Loucy (cell line): ENCODE results near the gene EPB41L2.

ENCODE experiments used
- H2AFZ ChIP-seq: fragments of 200-600 bp; sonication (generic); 2 replicates; pipeline ENCODE4 v1.6.0; 2016; ENCODE audit warnings: antibody characterized with exemption, mild to moderate bottlenecking, low read length, moderate library complexity
- H3F3A ChIP-seq: fragments of 200-600 bp; 2 replicates; pipeline ENCODE4 v1.6.0; 2016; ENCODE audit warnings: antibody characterized with exemption, low read depth, mild to moderate bottlenecking
- H3K27me3 ChIP-seq: fragments of 200-600 bp; sonication (generic); 2 replicates; pipeline ENCODE4 v1.6.1; 2014; ENCODE audit warnings: low read length, mild to moderate bottlenecking; ENCODE audit not compliant: insufficient read depth, poor library complexity, severe bottlenecking
- H3K36me3 ChIP-seq: fragments of 200-600 bp; sonication (generic); 2 replicates; pipeline ENCODE4 v1.6.1; 2016; ENCODE audit warnings: low read length; ENCODE audit not compliant: insufficient read depth
- H3K4me1 ChIP-seq: fragments of 200-600 bp; sonication (generic); 2 replicates; pipeline ENCODE4 v1.5.1; 2014; ENCODE audit warnings: low read length, mild to moderate bottlenecking; ENCODE audit not compliant: insufficient read depth, poor library complexity, severe bottlenecking
- H3K4me2 ChIP-seq: fragments of 200-600 bp; sonication (generic); 2 replicates; pipeline ENCODE4 v1.6.0; 2014; ENCODE audit warnings: antibody characterized with exemption, low read length, low read depth, mild to moderate bottlenecking; ENCODE audit not compliant: poor library complexity, severe bottlenecking
- H3K4me3 ChIP-seq: fragments of 200-600 bp; sonication (generic); 2 replicates; pipeline ENCODE4 v1.5.1; 2014; ENCODE audit warnings: low read length, mild to moderate bottlenecking, mixed read lengths; ENCODE audit not compliant: poor library complexity, severe bottlenecking
- H3K79me2 ChIP-seq: fragments of 200-600 bp; sonication (generic); 2 replicates; pipeline ENCODE4 v1.6.1; 2014; ENCODE audit warnings: low read length; ENCODE audit not compliant: insufficient read depth
- H3K9ac ChIP-seq: fragments of 200-600 bp; sonication (generic); 2 replicates; pipeline ENCODE4 v1.6.0; 2014; ENCODE audit warnings: mild to moderate bottlenecking, low read depth, low read length, moderate library complexity; ENCODE audit not compliant: poor library complexity, severe bottlenecking
- H3K9me2 ChIP-seq: fragments of 200-600 bp; sonication (generic); replicated peaks from 2 replicates; pipeline ENCODE4 v1.6.1; 2016; ENCODE audit warnings: low read depth, low read length, mixed read lengths
- H3K9me3 ChIP-seq: fragments of 200-600 bp; sonication (generic); 2 replicates; pipeline ENCODE4 v1.6.1; 2014; ENCODE audit warnings: mild to moderate bottlenecking, antibody characterized with exemption, low read length, low read depth; ENCODE audit not compliant: insufficient read depth
- H4K20me1 ChIP-seq: fragments of 200-600 bp; sonication (generic); 2 replicates; pipeline ENCODE4 v1.6.0; 2014; ENCODE audit warnings: antibody characterized with exemption, low read length, mild to moderate bottlenecking; ENCODE audit not compliant: insufficient read depth, poor library complexity, severe bottlenecking
- CTCF ChIP-seq: fragments of 200-600 bp; sonication (generic); conservative IDR thresholded peaks from 2 replicates; pipeline ENCODE4 v1.5.1; 2014; ENCODE audit warnings: mild to moderate bottlenecking, antibody characterized with exemption, low read length
- EZH2phosphoT487 ChIP-seq: fragments of 200-600 bp; IDR thresholded peaks from 2 replicates; pipeline ENCODE4 v1.6.1; 2018; ENCODE audit warnings: antibody characterized with exemption, mild to moderate bottlenecking, moderate library complexity, borderline replicate concordance

The EPB41L2 gene

GRCh38 chr6:131061751-131062119 lies 1.3 kb downstream of the EPB41L2 start:
- H3K4me1 ChIP-seq, result peaks cover 39% of the 10 kb centered on the region
- H3K9me3 ChIP-seq, result no peaks in the 10 kb centered on the region
- no peaks in the 10 kb centered on the region for H3K27me3 ChIP-seq
- no peaks in the 10 kb centered on the region for H3K9me2 ChIP-seq
- H3F3A ChIP-seq, result no peaks in the 10 kb centered on the region
- peaks cover 62% of the 10 kb centered on the region for H3K79me2 ChIP-seq
- peak overlapping the region; percentile 74 for H3K4me3 ChIP-seq
- H4K20me1 ChIP-seq, result peaks cover 4% of the 10 kb centered on the region
- peak overlapping the region; percentile 84 for H3K9ac ChIP-seq
- H2AFZ ChIP-seq, result no peak overlapping the region
- no peaks in the 10 kb centered on the region for H3K36me3 ChIP-seq
- TF ChIP-seq CTCF (no peak), EZH2phosphoT487 (no peak)
- H3K4me2 ChIP-seq, result peak overlapping the region; percentile 80

- Histone ChIP-seq H3K27me3 (no peaks in the 10 kb centered on the region), H3K9ac (peak overlapping the region; percentile 84), H3F3A (no peaks in the 10 kb centered on the region), H3K4me1 (peaks cover 43% of the 10 kb centered on the region), H2AFZ (no peak overlapping the region), H4K20me1 (peaks cover 4% of the 10 kb centered on the region), H3K79me2 (peaks cover 67% of the 10 kb centered on the region), H3K9me3 (no peaks in the 10 kb centered on the region), H3K4me2 (peak overlapping the region; percentile 80), H3K36me3 (no peaks in the 10 kb centered on the region), H3K4me3 (peak overlapping the region; percentile 74), H3K9me2 (no peaks in the 10 kb centered on the region)
- no peak for TF ChIP-seq EZH2phosphoT487
- no peak for TF ChIP-seq CTCF
Measured at GRCh38 chr6:131061041-131061750, 1.8 kb downstream of the EPB41L2 start.

- H3K4me1 ChIP-seq, result peaks cover 43% of the 10 kb centered on the region
- H3K9me3 ChIP-seq, result peaks cover 7% of the 10 kb centered on the region; the same call in 1 of the 2 replicates
- H3K9ac ChIP-seq, result peak overlapping the region; percentile 84
- peaks cover 4% of the 10 kb centered on the region for H4K20me1 ChIP-seq
- H3F3A ChIP-seq, result no peaks in the 10 kb centered on the region
- H3K4me2 ChIP-seq, result peak overlapping the region; percentile 80
- 0 out of 2 replicates have a peak, but pooled peaks cover 4% of the 10 kb centered on the region for H3K36me3 ChIP-seq
- TF ChIP-seq EZH2phosphoT487, result no peak
- TF ChIP-seq CTCF, result no peak
- H3K4me3 ChIP-seq, result peak overlapping the region; percentile 74
- no peaks in the 10 kb centered on the region for H3K9me2 ChIP-seq
- peaks cover 76% of the 10 kb centered on the region for H3K79me2 ChIP-seq
- no peak overlapping the region for H2AFZ ChIP-seq
- H3K27me3 ChIP-seq, result no peaks in the 10 kb centered on the region
Measured at GRCh38 chr6:131060311-131060710, 2.7 kb downstream of the EPB41L2 start.
